HG02840 (cell line): Measurements from ENCODE around the gene ZNF177.

Experiments
- ATAC-seq: cut with Tn5 transposase; IDR thresholded peaks from one replicate; pipeline ENCODE4 v1.9.1; 2021; ENCODE audit warnings: mild to moderate bottlenecking, moderate library complexity, moderate number of reproducible peaks; ENCODE audit not compliant: unreplicated experiment, low FRiP score

The ZNF177 gene

DNA sequence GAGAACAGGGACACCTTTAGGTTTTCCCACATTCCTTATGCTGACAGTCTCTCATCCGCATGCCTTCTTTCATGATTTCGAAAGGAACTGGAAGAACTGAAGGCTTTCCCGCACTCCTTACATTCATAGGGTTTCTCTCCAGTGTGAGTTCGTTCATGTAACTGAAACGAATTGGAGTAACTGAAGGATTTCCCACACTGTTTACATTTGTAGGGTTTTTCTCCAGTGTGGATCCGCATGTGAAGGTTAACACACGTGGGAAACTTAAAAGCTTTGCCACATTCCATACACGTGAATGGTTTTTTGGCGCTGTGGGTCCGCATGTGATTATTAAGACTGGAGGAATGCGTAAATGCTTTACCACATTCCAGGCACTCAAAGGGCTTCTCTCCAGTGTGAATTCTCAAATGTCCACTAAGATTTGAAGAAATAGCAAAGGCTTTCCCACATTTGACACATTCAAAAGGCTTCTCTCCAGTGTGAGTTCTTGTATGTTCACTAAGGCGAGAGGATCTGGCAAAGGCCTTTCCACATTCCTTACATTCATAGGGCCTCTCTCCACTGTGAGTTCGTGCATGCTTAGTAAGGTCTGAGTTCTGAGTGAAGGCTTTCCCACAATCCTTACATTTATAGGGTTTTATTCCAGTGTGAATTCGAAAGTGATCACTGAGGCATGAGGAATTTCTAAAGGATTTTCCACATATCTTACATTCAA, 50.6 kb downstream of the ZNF177 start:
- ATAC-seq, result no peak

DNA sequence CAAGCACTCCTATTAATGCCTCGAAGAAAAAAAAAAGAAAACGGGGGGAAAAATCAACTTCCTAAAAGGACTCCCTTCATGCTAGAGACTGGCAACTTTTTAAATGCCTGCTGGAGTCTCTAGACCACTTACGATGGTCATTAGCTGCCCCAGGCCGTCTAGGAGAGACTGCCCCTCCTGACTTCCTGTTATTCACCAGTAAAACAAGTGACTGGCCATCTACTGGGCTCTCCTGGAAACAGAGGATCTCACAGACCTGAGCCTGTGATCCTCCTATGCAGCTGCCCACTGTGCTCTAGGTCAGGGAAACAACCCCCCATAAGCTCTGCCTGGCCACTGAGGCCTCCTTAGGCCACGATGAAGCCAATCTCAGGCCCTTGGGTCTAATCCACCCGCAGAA, 65.1 kb downstream of the ZNF177 start:
- no peak for ATAC-seq

DNA sequence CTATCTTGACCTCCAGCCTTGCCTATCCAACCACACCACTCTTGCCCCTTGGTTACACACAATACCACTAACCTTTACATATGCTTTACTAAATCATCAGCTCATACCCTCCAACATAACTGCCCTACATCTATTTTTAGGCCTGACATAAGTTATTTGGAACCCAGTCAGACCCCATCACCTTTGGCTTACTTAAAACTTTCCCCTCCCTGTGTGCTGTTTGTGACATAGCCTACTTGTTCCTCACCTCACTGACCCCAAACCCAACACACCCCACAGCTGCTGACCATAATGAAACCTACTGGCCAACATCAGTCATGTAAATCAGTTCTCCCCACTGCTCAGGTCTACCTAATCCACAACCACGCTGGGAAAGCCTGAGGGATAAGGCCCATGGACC, 67.6 kb downstream of the ZNF177 start:
- ATAC-seq, result no peak

DNA sequence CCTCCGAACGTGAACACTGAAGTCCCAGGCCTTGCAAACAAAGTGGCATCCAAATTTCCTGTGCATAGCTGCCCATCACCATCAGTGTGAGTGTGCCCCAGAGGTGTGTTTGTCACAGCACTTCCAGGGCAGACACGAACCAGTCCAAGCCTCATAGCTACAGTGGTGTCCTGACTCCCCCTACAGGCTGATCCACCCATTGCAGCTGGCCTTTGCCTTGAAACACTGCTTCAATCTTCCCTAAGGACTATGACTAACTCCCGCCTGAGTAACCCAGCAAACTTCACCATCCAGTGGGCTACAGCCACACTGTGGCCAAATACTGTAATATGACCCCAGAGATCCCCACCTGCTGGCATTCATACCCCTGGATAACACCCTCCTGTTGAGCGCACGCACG, 68.7 kb downstream of the ZNF177 start:
- no peak for ATAC-seq
